ES-I3 (cell line): ENCODE data around the gene TFB2M.
A peak's percentile ranks its signal among the peaks of the same experiment; 100 is the strongest.
"Not testable (repeated sequence)": the region's sequence is repeated elsewhere in the genome, so short reads cannot be mapped to it uniquely, and the experiment has no call there.

Experiments
- H3K36me3 ChIP-seq: 2 replicates; pipeline ENCODE4 v1.6.1; 2013; ENCODE audit warnings: mild to moderate bottlenecking, low read length, control low read depth, moderate library complexity; ENCODE audit not compliant: insufficient read depth
- H3K4me1 ChIP-seq: 2 replicates; pipeline ENCODE4 v1.6.1; 2013; ENCODE audit warnings: mild to moderate bottlenecking, control low read depth, low read length; ENCODE audit not compliant: insufficient read depth
- H3K9ac ChIP-seq: 2 replicates; pipeline ENCODE4 v1.6.1; 2013; ENCODE audit warnings: low read depth, mild to moderate bottlenecking, low read length, moderate library complexity
- H3K9me3 ChIP-seq: 2 replicates; pipeline ENCODE4 v1.6.1; 2013; ENCODE audit warnings: mild to moderate bottlenecking, low read length, moderate library complexity; ENCODE audit not compliant: control insufficient read depth, insufficient read depth

TFB2M gene, protein sequence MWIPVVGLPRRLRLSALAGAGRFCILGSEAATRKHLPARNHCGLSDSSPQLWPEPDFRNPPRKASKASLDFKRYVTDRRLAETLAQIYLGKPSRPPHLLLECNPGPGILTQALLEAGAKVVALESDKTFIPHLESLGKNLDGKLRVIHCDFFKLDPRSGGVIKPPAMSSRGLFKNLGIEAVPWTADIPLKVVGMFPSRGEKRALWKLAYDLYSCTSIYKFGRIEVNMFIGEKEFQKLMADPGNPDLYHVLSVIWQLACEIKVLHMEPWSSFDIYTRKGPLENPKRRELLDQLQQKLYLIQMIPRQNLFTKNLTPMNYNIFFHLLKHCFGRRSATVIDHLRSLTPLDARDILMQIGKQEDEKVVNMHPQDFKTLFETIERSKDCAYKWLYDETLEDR

GRCh38 chr1:246566128-246566812 is at the start of gene TFB2M, which contains the start of gene CNST:
TSS of gene TFB2M (minus strand) at chr1:246566261. CDS start at chr1:246566138, 123 bp downstream.
TSS of gene CNST (plus strand) at chr1:246566456. CDS start at chr1:246591563, 25,107 bp downstream.
- H3K9ac ChIP-seq: peak within 1 kb of the TSS; percentile 85
- H3K4me1 ChIP-seq: peaks cover 4% of the 10 kb centered on the region
- peaks cover 4% of the 10 kb centered on the region for H3K36me3 ChIP-seq
- H3K9me3 ChIP-seq: no peaks in the 10 kb centered on the region

DNA sequence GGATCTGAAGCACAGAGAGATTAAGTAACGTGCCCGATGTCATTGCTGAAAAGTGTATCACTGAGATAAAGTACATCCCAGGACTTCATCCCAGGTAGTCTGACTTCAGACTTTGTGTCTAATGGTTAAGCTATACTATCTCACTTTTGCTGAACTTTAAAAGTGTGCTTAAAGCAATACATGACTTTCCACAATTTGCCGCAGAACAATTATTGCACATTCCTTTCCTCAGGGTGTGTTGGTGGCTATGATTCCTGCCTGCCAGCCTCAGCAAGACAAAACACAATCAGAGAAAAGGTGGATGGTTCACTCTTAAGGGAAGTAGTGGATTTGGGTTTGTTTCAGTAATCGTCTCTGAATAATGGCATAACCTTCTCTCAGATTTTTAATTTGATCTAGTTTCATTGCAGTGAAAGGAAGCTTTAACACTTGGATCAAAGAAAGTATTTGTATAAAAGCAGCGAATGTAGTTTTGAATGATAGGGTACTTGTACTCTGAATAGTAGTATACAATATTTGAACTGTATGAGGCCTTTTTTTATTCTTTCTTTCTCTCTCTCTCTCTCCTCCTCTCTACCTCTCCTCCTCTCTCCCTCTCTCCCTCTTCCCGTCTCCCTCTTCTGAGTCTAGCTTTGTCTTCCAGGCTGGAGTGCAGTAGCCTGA is 47.2 kb upstream of the TFB2M start:
- no peaks in the 10 kb centered on the region for H3K9me3 ChIP-seq
- no peak overlapping the region for H3K9ac ChIP-seq
- H3K36me3 ChIP-seq: no peaks in the 10 kb centered on the region
- H3K4me1 ChIP-seq: peaks cover 4% of the 10 kb centered on the region; the same call in 1 of the 2 replicates

DNA sequence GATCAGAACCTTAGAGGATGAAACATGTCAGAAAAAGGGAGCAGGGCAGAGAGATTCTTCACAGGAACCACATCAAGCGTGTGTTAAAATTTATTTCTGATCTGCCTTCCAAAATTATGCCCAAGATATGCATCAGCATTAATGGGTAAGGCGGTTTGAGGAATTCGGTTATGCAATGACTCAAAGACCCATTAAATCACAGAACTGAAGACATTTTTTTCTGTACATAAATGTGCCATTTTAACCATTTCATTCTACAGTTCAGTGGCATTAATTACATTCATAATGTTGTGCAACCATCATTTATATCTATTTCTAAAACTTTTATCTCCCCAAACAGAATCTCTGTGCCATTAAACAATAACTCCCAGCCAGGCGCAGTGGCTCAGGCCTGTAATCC is 43.6 kb upstream of the TFB2M start:
- Histone ChIP-seq H3K4me1 (peaks cover 4% of the 10 kb centered on the region; the same call in 1 of the 2 replicates), H3K9ac (no peak overlapping the region), H3K9me3 (no peaks in the 10 kb centered on the region), H3K36me3 (no peaks in the 10 kb centered on the region)

DNA sequence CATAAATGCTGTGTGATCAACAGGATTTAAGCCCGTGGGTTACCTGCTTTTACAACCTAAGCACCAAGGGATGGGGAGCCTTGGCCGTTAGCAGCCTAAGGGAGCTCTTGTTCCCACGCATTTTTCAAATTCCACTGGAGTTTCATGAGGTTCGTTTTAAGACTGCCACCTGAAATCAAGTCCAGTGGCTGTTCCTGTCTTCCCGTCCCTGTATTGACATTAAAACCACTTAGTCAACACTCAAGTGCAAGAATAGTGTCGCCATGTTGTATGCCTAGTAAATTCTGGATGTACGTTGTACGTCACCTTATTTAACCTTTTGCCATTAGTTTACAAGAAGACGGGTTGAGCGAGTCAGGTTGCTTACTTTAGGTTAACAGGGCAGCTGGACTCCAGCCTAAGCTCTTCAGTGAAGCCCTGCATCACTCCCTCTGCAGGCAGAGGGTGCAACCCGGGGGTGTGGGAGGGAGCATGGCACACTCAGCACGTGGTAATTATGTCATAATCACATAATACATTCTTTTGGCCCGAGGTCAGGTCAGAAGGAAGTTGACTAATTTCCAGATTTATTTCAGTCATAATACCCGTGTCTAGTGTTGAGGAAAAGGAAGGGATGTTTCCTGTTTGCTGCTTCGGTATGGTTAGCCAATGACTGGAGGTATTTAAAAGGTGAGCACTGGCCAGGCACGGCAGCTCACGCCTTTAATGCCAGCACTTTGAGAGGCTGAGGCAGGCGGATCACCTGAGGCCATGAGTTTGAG is 42.7 kb upstream of the TFB2M start:
- Histone ChIP-seq H3K4me1 (peaks cover 4% of the 10 kb centered on the region; the same call in 1 of the 2 replicates), H3K36me3 (no peaks in the 10 kb centered on the region), H3K9ac (no peak overlapping the region), H3K9me3 (no peaks in the 10 kb centered on the region)

DNA sequence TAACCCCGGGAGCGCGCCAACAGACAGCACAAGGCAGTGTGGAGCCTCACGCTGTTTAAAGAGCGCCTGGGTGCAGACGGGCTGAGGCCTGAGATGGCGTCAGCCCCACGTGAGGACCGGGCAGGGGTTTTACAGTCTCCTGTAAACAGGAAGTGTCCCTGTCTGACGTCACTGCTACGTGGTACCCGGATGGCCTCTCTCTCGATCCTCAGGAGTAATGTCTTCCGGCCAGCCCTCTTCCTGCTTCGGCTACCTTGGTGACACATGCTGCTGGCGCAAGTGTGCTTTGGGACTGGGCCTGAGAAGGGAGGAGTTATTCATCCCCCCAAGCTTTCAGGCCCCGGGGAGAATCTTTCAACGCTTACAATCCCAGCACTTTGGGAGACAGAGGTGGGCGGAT is 41.4 kb upstream of the TFB2M start:
- peaks cover 4% of the 10 kb centered on the region; the same call in 1 of the 2 replicates for H3K4me1 ChIP-seq
- H3K9ac ChIP-seq: no peak overlapping the region
- no peaks in the 10 kb centered on the region for H3K36me3 ChIP-seq
- no peaks in the 10 kb centered on the region for H3K9me3 ChIP-seq

- not testable (repeated sequence) for H3K36me3 ChIP-seq, H3K9ac ChIP-seq, H3K4me1 ChIP-seq, H3K9me3 ChIP-seq
Measured at GRCh38 chr1:246605231-246605630, 39.2 kb upstream of the TFB2M start.

GRCh38 chr1:246602194-246602593 is 36.1 kb upstream of the TFB2M start:
- no peaks in the 10 kb centered on the region for H3K9me3 ChIP-seq
- no peaks in the 10 kb centered on the region for H3K36me3 ChIP-seq
- H3K4me1 ChIP-seq: no peaks in the 10 kb centered on the region
- no peak overlapping the region for H3K9ac ChIP-seq

GRCh38 chr1:246600579-246600978 is 34.5 kb upstream of the TFB2M start:
- H3K9ac ChIP-seq: no peak overlapping the region
- H3K36me3 ChIP-seq: no peaks in the 10 kb centered on the region
- H3K9me3 ChIP-seq: no peaks in the 10 kb centered on the region
- H3K4me1 ChIP-seq: no peaks in the 10 kb centered on the region

GRCh38 chr1:246599315-246599714 is 33.3 kb upstream of the TFB2M start:
- Histone ChIP-seq H3K9me3 (no peaks in the 10 kb centered on the region), H3K4me1 (no peaks in the 10 kb centered on the region), H3K9ac (no peak overlapping the region), H3K36me3 (no peaks in the 10 kb centered on the region)

DNA sequence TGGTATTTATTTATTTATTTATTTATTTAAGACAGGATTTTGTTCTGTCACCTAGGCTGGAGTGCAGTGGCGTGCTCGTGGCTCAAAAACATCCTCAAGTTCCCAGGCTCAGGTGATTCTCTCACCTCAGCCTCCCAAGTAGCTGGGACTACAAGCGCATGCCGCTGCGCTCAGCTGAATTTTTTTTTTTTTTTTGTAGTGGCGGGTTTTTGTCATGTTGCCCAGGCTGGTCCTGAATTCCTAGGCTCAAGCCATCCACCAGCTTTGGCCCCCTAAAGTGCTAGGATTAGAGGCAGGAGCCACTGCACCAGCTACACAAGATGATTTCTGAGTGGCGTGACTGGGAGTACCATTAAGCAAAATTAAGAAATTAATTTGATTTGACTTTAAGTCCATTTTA is 31.9 kb upstream of the TFB2M start:
- Histone ChIP-seq H3K9me3 (no peaks in the 10 kb centered on the region), H3K9ac (no peak overlapping the region), H3K36me3 (no peaks in the 10 kb centered on the region)

GRCh38 chr1:246597340-246597739 is 31.3 kb upstream of the TFB2M start:
- H3K4me1 ChIP-seq: no peaks in the 10 kb centered on the region
- no peak overlapping the region for H3K9ac ChIP-seq
- H3K9me3 ChIP-seq: no peaks in the 10 kb centered on the region
- H3K36me3 ChIP-seq: no peaks in the 10 kb centered on the region

More for the DNA sequence above, 31.9 kb upstream of the TFB2M start:
- H3K4me1 ChIP-seq: no peaks in the 10 kb centered on the region

GRCh38 chr1:246595146-246595545 is 29.1 kb upstream of the TFB2M start:
- Histone ChIP-seq H3K36me3 (no peaks in the 10 kb centered on the region; the same call in 1 of the 2 replicates), H3K9ac (no peak overlapping the region), H3K9me3 (no peaks in the 10 kb centered on the region), H3K4me1 (no peaks in the 10 kb centered on the region)

DNA sequence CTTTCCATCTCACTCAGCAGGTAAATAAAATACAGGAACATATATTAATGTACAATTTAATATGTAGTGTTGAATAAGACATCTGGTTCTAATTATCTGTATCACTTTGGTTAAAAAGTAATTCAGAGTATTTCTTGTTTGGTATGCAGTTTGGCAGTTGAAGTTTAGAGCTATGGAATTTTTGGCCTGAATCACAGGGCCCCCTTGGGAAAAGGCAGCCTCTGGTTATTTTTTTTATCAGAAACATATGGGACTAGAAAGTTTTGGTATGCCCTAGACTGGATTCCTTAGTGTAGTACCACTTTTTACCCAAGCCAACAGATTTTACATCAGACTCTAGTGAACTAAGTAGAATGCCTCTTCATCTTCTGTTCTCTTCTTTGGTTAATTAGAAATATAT is 26.6 kb upstream of the TFB2M start:
- Histone ChIP-seq H3K9ac (no peak overlapping the region), H3K9me3 (no peaks in the 10 kb centered on the region), H3K4me1 (no peaks in the 10 kb centered on the region; the same call in 1 of the 2 replicates), H3K36me3 (no peaks in the 10 kb centered on the region; the same call in 1 of the 2 replicates)

GRCh38 chr1:246591958-246592357 is 25.9 kb upstream of the TFB2M start:
- Histone ChIP-seq H3K9ac (no peak overlapping the region), H3K9me3 (no peaks in the 10 kb centered on the region), H3K36me3 (no peaks in the 10 kb centered on the region; the same call in 1 of the 2 replicates), H3K4me1 (no peaks in the 10 kb centered on the region; the same call in 1 of the 2 replicates)
